KG1 (cell line): ENCODE data around the gene DLK2.
"Not testable (repeated sequence)": the region's sequence is repeated elsewhere in the genome, so short reads cannot be mapped to it uniquely, and the experiment has no call there.

Experiments used
- DNase-seq: peaks from one replicate; lab custom pipeline; 2025; lab: John Stamatoyannopoulos, UW

The DLK2 gene

GRCh38 chr6:43455531-43456428 lies at the start of gene DLK2:
TSS of gene DLK2 (minus strand) at chr6:43455548. CDS start at chr6:43454825, 723 bp downstream.
- peak; percentile 33 for DNase-seq

- no peak for DNase-seq
These were observed 48.1 kb upstream of the DLK2 start for GRCh38 chr6:43503443-43503842.

GRCh38 chr6:43502666-43503065 lies 47.3 kb upstream of the DLK2 start:
- DNase-seq: no peak

DNA sequence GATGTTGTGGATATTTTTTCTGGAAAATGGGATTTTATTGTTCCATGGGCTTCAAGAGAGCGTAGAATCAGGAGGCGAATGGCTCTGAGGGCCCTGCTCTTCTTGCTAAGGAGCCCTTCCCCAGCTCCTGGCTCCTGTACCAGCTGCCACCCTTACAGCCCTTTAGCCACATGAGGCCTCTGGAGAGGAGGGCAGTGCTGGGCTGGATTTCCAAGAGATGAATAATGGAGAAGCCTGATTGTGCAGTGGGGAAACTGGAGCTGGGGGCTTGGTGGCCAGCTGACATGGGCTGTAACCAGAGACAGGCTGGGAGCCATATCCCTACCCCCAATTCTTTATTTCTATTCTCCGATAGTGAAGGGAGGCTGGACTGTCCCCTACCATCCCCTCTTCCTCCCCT lies 45.6 kb upstream of the DLK2 start:
- no peak for DNase-seq

- no peak for DNase-seq
These were observed 43.9 kb upstream of the DLK2 start for GRCh38 chr6:43499028-43499815.

DNA sequence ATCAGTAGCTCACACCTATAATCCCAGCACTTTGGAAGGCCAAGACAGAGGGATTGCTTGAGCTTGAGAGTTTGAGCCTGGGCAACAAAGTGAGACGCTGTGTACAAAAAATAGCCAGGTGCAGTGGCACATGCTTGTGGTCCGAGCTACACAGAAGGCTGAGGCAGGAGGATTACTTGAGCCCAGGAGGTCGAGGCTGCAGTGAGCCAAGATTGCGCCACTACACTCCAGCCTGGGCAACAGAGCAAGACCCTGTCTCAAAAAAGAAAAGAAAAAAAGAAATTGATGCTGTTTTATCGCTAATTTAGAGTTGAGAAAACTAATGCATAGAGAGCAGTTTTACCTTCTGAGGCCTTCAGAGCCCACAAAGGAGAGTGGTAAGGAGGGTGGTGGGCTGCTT lies 42.9 kb upstream of the DLK2 start:
- DNase-seq: not testable (repeated sequence)

GRCh38 chr6:43497689-43498088 lies 42.3 kb upstream of the DLK2 start:
- no peak for DNase-seq

GRCh38 chr6:43497129-43497396 lies 41.7 kb upstream of the DLK2 start:
- DNase-seq: no peak

DNA sequence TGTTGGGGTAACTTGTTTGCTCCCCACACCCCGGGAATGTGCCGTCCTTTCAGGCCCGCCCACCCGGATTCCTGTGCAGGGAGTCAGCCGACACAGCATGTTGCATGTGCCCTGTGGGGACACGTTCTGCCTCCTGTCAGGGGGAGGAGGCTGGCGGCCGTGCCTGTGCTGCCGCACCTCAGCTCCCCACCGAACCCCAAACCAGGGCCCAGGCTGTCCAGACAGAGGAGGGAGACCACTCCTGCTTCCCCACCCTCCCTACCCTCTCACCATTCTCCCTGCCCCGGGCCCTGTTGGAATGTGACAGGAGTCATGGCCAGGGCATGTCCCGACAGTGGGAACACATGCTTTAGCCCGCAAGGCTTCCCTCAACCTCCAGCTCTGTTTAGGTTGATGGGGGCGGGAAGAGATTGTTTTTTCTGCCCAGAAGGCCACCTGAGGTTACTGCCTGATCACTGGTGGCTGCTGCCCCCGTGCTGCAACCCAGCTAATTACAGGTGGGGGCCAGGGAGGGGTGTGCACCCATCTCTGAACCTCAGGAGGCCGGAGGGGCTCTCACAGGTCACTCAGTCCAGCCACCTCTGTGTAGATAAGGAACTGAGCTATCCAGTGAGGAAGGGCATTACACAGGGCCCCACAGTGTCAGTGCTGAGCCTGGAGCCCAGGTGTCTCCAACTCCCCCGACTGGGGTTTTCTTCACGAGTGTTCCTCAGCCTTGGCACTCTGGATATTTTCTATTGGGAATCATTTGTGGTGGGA lies 41.2 kb upstream of the DLK2 start:
- DNase-seq: no peak

GRCh38 chr6:43495409-43495941 lies 40.1 kb upstream of the DLK2 start:
- DNase-seq: no peak

DNA sequence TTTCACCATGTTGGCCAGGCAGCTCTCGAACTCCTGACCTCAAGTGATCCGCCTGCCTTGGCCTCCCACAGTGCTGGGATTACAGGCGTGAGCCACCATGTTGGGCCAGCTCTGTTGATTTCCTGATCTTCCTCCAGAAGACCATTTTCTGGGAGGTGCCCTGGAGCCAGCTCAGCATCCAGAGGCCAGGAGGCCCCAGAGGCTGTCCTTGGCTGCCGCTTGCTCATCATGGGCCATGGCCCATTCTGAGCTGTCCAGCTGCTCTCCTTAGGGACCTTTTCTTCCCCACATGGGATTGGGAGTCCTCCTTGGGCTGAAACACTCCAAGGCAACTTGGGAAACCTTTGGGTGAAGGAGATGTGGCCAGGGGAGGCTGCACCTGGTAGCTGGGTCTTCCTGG lies 39.4 kb upstream of the DLK2 start:
- DNase-seq: no peak

GRCh38 chr6:43494321-43494720 lies 39.0 kb upstream of the DLK2 start:
- DNase-seq: no peak

- DNase-seq: no peak
These were observed 38.5 kb upstream of the DLK2 start for GRCh38 chr6:43493833-43494232.

GRCh38 chr6:43493230-43493629 lies 37.9 kb upstream of the DLK2 start:
- no peak for DNase-seq

GRCh38 chr6:43492673-43493072 lies 37.3 kb upstream of the DLK2 start:
- no peak for DNase-seq

- DNase-seq: no peak
These were observed 36.7 kb upstream of the DLK2 start for GRCh38 chr6:43491750-43492661.

DNA sequence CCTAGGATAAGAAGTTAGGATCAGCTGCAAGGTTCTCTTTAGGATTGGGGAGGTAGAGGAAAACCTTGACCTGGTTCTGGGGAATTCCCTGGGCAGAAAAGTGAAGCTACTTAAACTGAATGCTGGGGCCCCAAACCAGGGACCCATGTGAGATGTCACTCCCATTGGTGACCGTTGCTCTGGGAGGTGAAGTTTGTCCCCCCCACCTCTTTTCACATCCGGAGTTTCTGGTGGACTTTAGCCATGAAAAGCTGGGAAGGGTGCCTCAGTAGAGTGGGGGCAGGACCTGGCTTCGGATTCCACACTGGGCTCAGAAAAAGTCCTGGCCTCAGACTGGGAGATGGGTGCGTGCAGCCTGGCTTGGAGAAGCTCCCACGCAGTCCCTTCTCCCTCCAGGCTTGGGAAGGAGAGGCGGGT lies 35.2 kb upstream of the DLK2 start:
- DNase-seq: no peak

- no peak for DNase-seq
These were observed 34.1 kb upstream of the DLK2 start for GRCh38 chr6:43489277-43490072.

GRCh38 chr6:43488667-43489276 lies 33.4 kb upstream of the DLK2 start:
- DNase-seq: no peak
